GM18505 (cell line): Measurements from ENCODE around the gene CMIP.

ENCODE experiments used
- ATAC-seq: cut with Tn5 transposase; IDR thresholded peaks from one replicate; pipeline ENCODE4 v1.9.1; 2021; ENCODE audit not compliant: unreplicated experiment
- POLR2A ChIP-seq: IDR thresholded peaks from 4 replicates; pipeline ENCODE4 v1.6.1; 2011; ENCODE audit warnings: borderline replicate concordance; ENCODE audit not compliant: insufficient read depth, insufficient read length; ENCODE audit errors: extremely low read depth

The CMIP gene

GRCh38 chr16:81694494-81695280, 250.1 kb downstream of the CMIP start:
- ATAC-seq: no peak
- no peak for TF ChIP-seq POLR2A

- ATAC-seq: no peak
- no peak for TF ChIP-seq POLR2A
These were observed 250.9 kb downstream of the CMIP start for GRCh38 chr16:81695321-81696165.

GRCh38 chr16:81696166-81696960, 251.8 kb downstream of the CMIP start:
- TF ChIP-seq POLR2A: no peak
- no peak for ATAC-seq

- TF ChIP-seq POLR2A: no peak
- ATAC-seq: no peak
These were observed 252.5 kb downstream of the CMIP start for GRCh38 chr16:81696961-81697615.

- TF ChIP-seq POLR2A: no peak
- ATAC-seq: no peak
These were observed 253.2 kb downstream of the CMIP start for GRCh38 chr16:81697616-81698309.

- ATAC-seq: no peak
- TF ChIP-seq POLR2A: no peak
These were observed 253.7 kb downstream of the CMIP start for GRCh38 chr16:81698310-81698641.

- ATAC-seq: no peak
- TF ChIP-seq POLR2A: no peak
These were observed 255.0 kb downstream of the CMIP start for GRCh38 chr16:81699596-81699995.

- TF ChIP-seq POLR2A: no peak
- ATAC-seq: no peak
These were observed 255.6 kb downstream of the CMIP start for GRCh38 chr16:81700071-81700779.

GRCh38 chr16:81700780-81701165, 256.2 kb downstream of the CMIP start:
- ATAC-seq: no peak
- no peak for TF ChIP-seq POLR2A

GRCh38 chr16:81701296-81701970, 256.8 kb downstream of the CMIP start:
- TF ChIP-seq POLR2A: no peak
- no peak for ATAC-seq

- TF ChIP-seq POLR2A: no peak
- no peak for ATAC-seq
These were observed 257.9 kb downstream of the CMIP start for GRCh38 chr16:81702506-81702905.
